GM10248 (cell line): ENCODE measurements around the gene PARD6A.

Experiments used
- CTCF ChIA-PET: fragments of 300-600 bp; sonication (Branson Sonifier 250); formaldehyde crosslinking; extraction: SDS; loops from one replicate; lab custom pipeline; 2021; ENCODE audit warnings: antibody characterized with exemption; lab: Yijun Ruan, JAX
- POLR2A ChIA-PET: fragments of 350-650 bp; sonication (Branson Sonifier 250); formaldehyde crosslinking; extraction: SDS; loops from one replicate; lab custom pipeline; 2020; ENCODE audit warnings: antibody characterized with exemption; lab: Yijun Ruan, JAX
- DNase-seq: peaks from one replicate; pipeline ENCODE4 v3.0.0; 2012; ENCODE audit errors: extremely low spot score
- TF ChIP-seq, protein P1 (sequence below): IDR thresholded peaks from 2 replicates; pipeline ENCODE4 v1.5.1; 2012; ENCODE audit warnings: mild to moderate bottlenecking, low read depth; ENCODE audit errors: extremely low read depth, missing control alignments, control extremely low read depth

The PARD6A gene

GRCh38 chr16:67664871-67665270, 4.1 kb downstream of the PARD6A start:
- ChIA-PET CTCF (interaction anchor here (0.7 to 18.5 kb wide), 8 partner anchors 53 to 375 kb away, joined by 3 to 357 read pairs (median 8); partner anchors contain the start of genes ATP6V0D1, CTCF and RIPOR1), POLR2A (no interaction called here)
- no peak for DNase-seq
- TF ChIP-seq, protein P1, sequence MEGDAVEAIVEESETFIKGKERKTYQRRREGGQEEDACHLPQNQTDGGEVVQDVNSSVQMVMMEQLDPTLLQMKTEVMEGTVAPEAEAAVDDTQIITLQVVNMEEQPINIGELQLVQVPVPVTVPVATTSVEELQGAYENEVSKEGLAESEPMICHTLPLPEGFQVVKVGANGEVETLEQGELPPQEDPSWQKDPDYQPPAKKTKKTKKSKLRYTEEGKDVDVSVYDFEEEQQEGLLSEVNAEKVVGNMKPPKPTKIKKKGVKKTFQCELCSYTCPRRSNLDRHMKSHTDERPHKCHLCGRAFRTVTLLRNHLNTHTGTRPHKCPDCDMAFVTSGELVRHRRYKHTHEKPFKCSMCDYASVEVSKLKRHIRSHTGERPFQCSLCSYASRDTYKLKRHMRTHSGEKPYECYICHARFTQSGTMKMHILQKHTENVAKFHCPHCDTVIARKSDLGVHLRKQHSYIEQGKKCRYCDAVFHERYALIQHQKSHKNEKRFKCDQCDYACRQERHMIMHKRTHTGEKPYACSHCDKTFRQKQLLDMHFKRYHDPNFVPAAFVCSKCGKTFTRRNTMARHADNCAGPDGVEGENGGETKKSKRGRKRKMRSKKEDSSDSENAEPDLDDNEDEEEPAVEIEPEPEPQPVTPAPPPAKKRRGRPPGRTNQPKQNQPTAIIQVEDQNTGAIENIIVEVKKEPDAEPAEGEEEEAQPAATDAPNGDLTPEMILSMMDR: no peak

DNA sequence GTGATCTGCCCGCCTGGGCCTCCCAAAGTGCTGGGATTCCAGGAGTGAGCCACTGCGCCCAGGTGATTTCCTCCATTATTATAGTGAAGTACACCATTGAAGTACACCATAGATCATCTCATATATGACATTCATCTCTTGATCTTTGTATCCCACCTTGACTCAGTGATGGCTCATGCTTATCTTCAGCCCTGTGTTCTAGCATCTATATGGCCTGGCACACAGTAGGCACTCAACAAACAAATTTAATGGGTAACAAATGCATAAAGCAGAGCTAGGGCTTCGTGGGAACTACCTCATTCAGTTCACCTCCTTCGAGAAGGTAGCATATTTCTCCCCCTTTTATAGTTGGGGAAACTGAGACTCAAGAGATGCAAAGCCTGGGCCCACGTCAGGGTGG, 4.8 kb downstream of the PARD6A start:
- ChIA-PET CTCF (interaction anchor here (0.9 to 18.5 kb wide), 9 partner anchors 22 to 374 kb away, joined by 3 to 357 read pairs (median 6); partner anchors contain the start of genes ATP6V0D1, CTCF and RIPOR1), POLR2A (no interaction called here)
- TF ChIP-seq, protein P1: no peak
- no peak for DNase-seq

GRCh38 chr16:67666032-67666551, 5.3 kb downstream of the PARD6A start:
- ChIA-PET POLR2A (no interaction called here), CTCF (interaction anchor here (0.9 to 18.5 kb wide), 13 partner anchors 15 to 374 kb away, joined by 3 to 357 read pairs (median 5); partner anchors contain the start of genes CARMIL2, CTCF and RIPOR1)
- TF ChIP-seq, protein P1: no peak
- no peak for DNase-seq

DNA sequence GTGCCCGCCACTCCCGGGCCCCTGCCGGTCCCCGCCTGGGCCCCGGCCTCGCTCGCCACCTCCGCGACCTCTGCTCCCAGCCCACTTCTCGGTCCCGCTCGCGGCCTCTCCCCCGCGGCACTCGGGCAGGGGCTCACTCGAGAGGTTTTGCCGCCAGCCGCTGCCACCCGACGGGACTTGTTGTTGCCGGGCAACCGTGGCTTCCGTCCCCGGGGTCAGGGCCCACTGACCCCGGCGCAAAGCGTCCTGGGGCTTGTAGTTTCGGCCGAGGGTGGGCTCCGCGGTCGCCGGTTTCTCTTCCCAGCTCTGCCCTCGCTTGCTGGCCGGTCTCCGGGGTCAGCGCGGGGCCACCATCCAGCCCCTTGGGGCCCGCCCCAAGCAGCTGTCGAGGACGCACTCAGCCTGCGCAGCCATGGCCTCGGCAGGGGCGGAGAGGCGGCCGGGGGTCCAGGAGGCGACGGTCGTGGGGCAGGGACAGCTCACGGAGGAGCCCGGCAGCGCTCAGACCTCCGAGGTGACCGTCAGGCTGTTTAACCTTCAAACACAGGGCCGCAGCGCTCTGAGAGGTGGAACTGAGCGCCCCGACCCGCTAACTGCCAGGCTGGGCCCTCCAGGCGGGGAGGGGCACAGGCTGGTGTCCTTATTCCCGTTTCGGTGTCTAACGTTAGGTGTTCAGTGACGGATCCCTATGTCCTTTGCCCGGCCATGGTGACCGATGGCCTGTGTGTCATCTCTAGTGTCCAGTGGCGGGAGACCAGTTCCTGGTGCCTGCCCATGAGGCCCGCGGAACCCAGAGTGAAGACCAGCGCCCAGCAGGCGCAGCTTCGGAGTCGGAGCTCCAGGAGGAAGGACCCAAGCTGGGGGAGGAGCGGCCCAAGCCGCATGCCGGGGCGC, 6.0 kb downstream of the PARD6A start, which contains the start of the genes C16orf86 and ENKD1:
TSS of gene C16orf86 (plus strand) at position 256 of the 894 bp plus-strand sequence. CDS start at position 413, 157 bp downstream.
TSS of gene ENKD1 (minus strand) at position 192 of the 894 bp plus-strand sequence. CDS start 308 bp downstream, outside the sequence.
- TF ChIP-seq, protein P1: no peak
- ChIA-PET CTCF (interaction anchor here (0.6 to 18.5 kb wide), 37 partner anchors 8 to 550 kb away, joined by 3 to 357 read pairs (median 5); partner anchors contain the start of genes ACD, ATP6V0D1, CARMIL2 and CTCF), POLR2A (no interaction called here)
- DNase-seq: peak; percentile 93

DNA sequence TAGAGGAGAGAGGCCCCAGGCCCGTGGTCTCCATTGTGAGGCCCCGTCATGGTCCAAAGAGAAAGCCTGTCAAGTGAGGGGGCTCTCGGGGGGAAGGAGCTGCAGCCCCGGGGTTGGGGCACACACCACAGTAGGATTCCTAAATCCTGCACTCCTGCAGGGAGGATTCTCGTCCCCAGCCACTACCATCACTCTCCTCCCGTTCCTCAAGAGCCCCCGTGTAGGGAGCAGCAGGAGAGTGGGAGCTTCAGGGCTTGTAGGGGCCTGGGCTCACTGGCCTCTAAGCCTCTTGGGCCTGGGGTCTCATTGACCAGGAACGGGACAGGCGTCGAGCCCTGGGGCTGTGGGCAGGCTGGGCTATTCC, 6.7 kb downstream of the PARD6A start:
- POLR2A ChIA-PET: no interaction called here
- CTCF ChIA-PET: interaction anchor here (0.6 to 18.5 kb wide), 36 partner anchors 8 to 550 kb away, joined by 3 to 357 read pairs (median 5); partner anchors contain the start of genes ACD, ATP6V0D1, CARMIL2 and CTCF
- DNase-seq: no peak
- TF ChIP-seq, protein P1: no peak
